HAP-1 (cell line): ENCODE data around the gene EIF2S3B.
"Not testable (repeated sequence)": the region's sequence is repeated elsewhere in the genome, so short reads cannot be mapped to it uniquely, and the experiment has no call there.

Source experiments
- DNase-seq, 2 experiments: peaks; one replicate each; pipeline ENCODE4 v3.0.0-alpha.2; 2016 to 2020; ENCODE audit warnings: low spot score in 2 of 2
- H3K27me3 ChIP-seq: fragments of 250-450 bp; sonication (Bioruptor Pico); 2 replicates; pipeline ENCODE4 v1.5.1; 2020; ENCODE audit warnings: low read depth, mild to moderate bottlenecking, moderate library complexity
- H3K36me3 ChIP-seq: fragments of 250-450 bp; sonication (Bioruptor Pico); replicated peaks from 2 replicates; pipeline ENCODE4 v1.5.1; 2020; ENCODE audit warnings: mild to moderate bottlenecking
- H3K4me1 ChIP-seq: fragments of 250-450 bp; sonication (Bioruptor Pico); 2 replicates; pipeline ENCODE4 v1.5.1; 2020; ENCODE audit warnings: mild to moderate bottlenecking
- H3K4me3 ChIP-seq: fragments of 250-450 bp; sonication (Bioruptor Pico); 2 replicates; pipeline ENCODE4 v1.5.1; 2020; ENCODE audit warnings: mild to moderate bottlenecking, moderate library complexity
- H3K9me3 ChIP-seq: fragments of 250-450 bp; sonication (Bioruptor Pico); 2 replicates; pipeline ENCODE4 v1.5.1; 2020; ENCODE audit warnings: mild to moderate bottlenecking, moderate library complexity
- in situ Hi-C: fragments of 300-500 bp; cut with MboI; formaldehyde crosslinking; loops from 3 replicates; pipeline ENCODE4 v1.14.3; 2020; ENCODE audit warnings: low sequenced_read_pairs, inconsistent platforms, mixed read lengths

EIF2S3B gene

DNA sequence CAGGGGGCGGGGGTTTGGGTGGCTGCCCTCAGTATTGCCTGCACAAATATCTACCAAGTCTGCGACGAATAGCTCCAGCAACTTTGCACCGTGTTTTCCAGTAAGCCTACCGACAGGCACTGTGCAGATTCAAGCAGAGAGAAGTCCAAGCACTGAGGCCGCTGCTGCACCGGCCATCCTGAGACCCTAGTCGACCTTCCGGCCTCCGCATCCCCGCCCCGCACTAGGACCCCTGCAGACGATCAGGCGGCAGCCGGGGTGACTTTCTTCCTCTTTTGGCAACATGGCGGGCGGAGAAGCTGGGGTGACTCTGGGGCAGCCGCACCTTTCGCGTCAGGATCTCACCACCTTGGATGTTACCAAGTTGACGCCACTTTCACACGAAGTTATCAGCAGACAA lies at the start of gene EIF2S3B:
EIF2S3B (plus strand) TSS at position 271 of the 400 bp plus-strand sequence; CDS start at position 284, 13 bp downstream.
- no peak within 1 kb of the TSS for H3K4me3 ChIP-seq
- no peaks in the 10 kb centered on the region for H3K36me3 ChIP-seq
- no peaks in the 10 kb centered on the region for H3K4me1 ChIP-seq
- H3K9me3 ChIP-seq, result no peaks in the 10 kb centered on the region
- peaks cover 7% of the 10 kb centered on the region for H3K27me3 ChIP-seq
- in situ Hi-C loops, result no loop called here
- no peak for DNase-seq

- H3K27me3 ChIP-seq, result no peaks in the 10 kb centered on the region
- H3K9me3 ChIP-seq, result no peaks in the 10 kb centered on the region
- no peak for DNase-seq
- H3K36me3 ChIP-seq, result no peaks in the 10 kb centered on the region
- H3K4me1 ChIP-seq, result no peaks in the 10 kb centered on the region
- in situ Hi-C loops, result no loop called here
- H3K4me3 ChIP-seq, result no peak overlapping the region
Measured at GRCh38 chr12:10456856-10457255, 48.8 kb upstream of the EIF2S3B start.

DNA sequence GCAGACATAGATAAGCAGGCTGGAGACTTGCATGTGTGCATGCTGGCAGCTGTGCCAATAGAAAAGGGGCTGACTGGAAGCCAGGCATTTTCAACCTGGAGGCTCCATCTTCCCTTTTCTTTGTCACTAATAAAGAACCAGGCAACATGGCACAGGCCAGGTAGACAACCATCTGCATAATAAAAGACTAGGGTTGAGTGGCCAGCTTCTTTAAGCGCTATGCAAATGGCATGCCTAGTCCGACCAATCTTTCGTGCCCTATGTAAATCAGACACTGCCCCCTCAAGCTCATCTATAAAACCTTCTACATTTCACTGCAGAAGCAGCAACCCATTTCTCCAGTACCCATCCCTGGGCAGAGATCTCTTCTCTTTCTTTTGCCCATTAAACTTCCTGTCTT lies 47.9 kb upstream of the EIF2S3B start:
- Histone ChIP-seq H3K4me1 (no peaks in the 10 kb centered on the region), H3K9me3 (no peaks in the 10 kb centered on the region), H3K36me3 (no peaks in the 10 kb centered on the region), H3K27me3 (no peaks in the 10 kb centered on the region), H3K4me3 (no peak overlapping the region)
- in situ Hi-C loops, result no loop called here
- no peak for DNase-seq

GRCh38 chr12:10466311-10466710 lies 39.4 kb upstream of the EIF2S3B start:
- H3K27me3 ChIP-seq, result no peaks in the 10 kb centered on the region
- no peak for DNase-seq
- H3K4me1 ChIP-seq, result no peaks in the 10 kb centered on the region
- no peak overlapping the region for H3K4me3 ChIP-seq
- in situ Hi-C loops, result no loop called here
- H3K36me3 ChIP-seq, result no peaks in the 10 kb centered on the region
- H3K9me3 ChIP-seq, result no peaks in the 10 kb centered on the region

GRCh38 chr12:10469701-10470100 lies 36.0 kb upstream of the EIF2S3B start:
- H3K27me3 ChIP-seq, result no peaks in the 10 kb centered on the region
- no peaks in the 10 kb centered on the region for H3K4me1 ChIP-seq
- H3K9me3 ChIP-seq, result no peaks in the 10 kb centered on the region
- no peak for DNase-seq
- H3K4me3 ChIP-seq, result no peak overlapping the region
- in situ Hi-C loops, result no loop called here
- no peaks in the 10 kb centered on the region for H3K36me3 ChIP-seq

- in situ Hi-C loops, H3K9me3 ChIP-seq, H3K4me3 ChIP-seq, DNase-seq, H3K27me3 ChIP-seq, H3K36me3 ChIP-seq, H3K4me1 ChIP-seq: not testable (repeated sequence)
Measured at GRCh38 chr12:10472808-10473207, 32.9 kb upstream of the EIF2S3B start.

DNA sequence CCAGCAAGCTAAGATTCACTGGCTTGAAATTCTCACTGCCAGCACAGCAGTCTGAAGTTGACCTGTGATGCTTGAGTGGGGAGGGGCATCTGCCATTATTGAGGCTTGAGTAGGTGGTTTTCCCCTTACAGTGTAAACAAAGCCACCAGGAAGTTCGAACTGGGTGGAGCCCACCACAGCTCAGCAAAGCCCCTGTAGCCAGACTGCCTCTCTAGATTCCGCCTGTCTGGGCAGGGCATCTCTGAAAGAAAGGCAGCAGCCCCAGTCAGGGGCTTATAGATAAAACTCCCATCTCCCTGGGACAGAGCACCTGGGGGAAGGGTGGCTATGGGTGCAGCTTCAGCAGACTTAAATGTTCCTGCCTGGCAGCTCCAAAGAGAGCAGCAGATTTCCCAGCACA lies 23.8 kb upstream of the EIF2S3B start:
- in situ Hi-C loops, DNase-seq, H3K9me3 ChIP-seq, H3K36me3 ChIP-seq, H3K4me1 ChIP-seq, H3K4me3 ChIP-seq, H3K27me3 ChIP-seq: not testable (repeated sequence)

DNA sequence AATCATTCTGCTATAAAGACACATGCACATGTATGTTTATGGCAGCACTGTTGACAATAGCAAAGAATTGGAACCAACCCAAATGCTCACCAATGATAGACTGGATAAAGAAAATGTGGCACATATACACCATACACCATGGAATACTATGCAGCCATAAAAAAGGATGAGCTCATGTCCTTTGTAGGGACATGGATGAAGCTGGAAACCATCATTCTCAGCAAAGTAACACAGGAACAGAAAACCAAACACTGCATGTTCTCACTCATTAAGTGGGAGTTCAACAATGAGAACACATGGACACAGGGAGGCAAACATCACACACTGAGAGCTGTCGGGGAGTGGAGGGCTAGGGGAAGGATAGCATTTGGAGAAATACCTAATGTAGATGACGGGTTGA lies 18.4 kb upstream of the EIF2S3B start:
- in situ Hi-C loops, H3K4me1 ChIP-seq, DNase-seq, H3K4me3 ChIP-seq, H3K9me3 ChIP-seq, H3K36me3 ChIP-seq, H3K27me3 ChIP-seq: not testable (repeated sequence)

DNA sequence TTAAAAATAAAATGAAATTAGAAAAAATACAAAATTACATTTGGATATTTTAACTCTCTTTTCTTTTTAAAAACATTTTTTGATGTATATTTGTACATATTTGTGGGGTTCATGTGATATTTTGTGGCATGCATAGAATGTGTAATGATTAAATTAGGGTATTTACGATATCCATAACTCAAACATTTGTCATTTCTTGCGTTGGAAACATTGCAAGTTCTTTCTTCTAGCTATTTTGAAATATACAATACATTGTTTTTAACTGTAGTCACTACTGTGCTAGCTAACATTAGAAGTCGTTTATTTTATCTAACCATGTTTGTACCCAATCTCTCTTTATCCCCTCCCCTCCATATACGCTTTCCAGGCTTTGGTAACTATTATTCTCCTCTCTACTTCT lies 13.9 kb upstream of the EIF2S3B start:
- no peak for DNase-seq
- H3K27me3 ChIP-seq, result peaks cover 2% of the 10 kb centered on the region
- H3K9me3 ChIP-seq, result no peaks in the 10 kb centered on the region
- in situ Hi-C loops, result no loop called here
- H3K4me1 ChIP-seq, result no peaks in the 10 kb centered on the region
- no peak overlapping the region for H3K4me3 ChIP-seq
- H3K36me3 ChIP-seq, result no peaks in the 10 kb centered on the region

GRCh38 chr12:10497602-10498001 lies 8.1 kb upstream of the EIF2S3B start:
- in situ Hi-C loops, result no loop called here
- Histone ChIP-seq H3K9me3 (no peaks in the 10 kb centered on the region), H3K4me3 (no peak overlapping the region), H3K27me3 (peaks cover 33% of the 10 kb centered on the region), H3K36me3 (no peaks in the 10 kb centered on the region), H3K4me1 (no peaks in the 10 kb centered on the region)
- DNase-seq, result no peak

GRCh38 chr12:10498042-10498441 lies 7.6 kb upstream of the EIF2S3B start:
- Histone ChIP-seq H3K36me3 (no peaks in the 10 kb centered on the region), H3K4me1 (no peaks in the 10 kb centered on the region), H3K9me3 (no peaks in the 10 kb centered on the region), H3K27me3 (peaks cover 33% of the 10 kb centered on the region), H3K4me3 (no peak overlapping the region)
- no peak for DNase-seq
- in situ Hi-C loops, result no loop called here

- H3K4me3 ChIP-seq, result no peak overlapping the region
- no peaks in the 10 kb centered on the region for H3K9me3 ChIP-seq
- DNase-seq, result no peak
- H3K36me3 ChIP-seq, result no peaks in the 10 kb centered on the region
- in situ Hi-C loops, result no loop called here
- H3K27me3 ChIP-seq, result peaks cover 31% of the 10 kb centered on the region
- H3K4me1 ChIP-seq, result no peaks in the 10 kb centered on the region
Measured at GRCh38 chr12:10501030-10501429, 4.7 kb upstream of the EIF2S3B start.

- no peaks in the 10 kb centered on the region for H3K4me1 ChIP-seq
- no peak overlapping the region for H3K4me3 ChIP-seq
- H3K9me3 ChIP-seq, result no peaks in the 10 kb centered on the region
- no peaks in the 10 kb centered on the region for H3K36me3 ChIP-seq
- H3K27me3 ChIP-seq, result peaks cover 21% of the 10 kb centered on the region
- in situ Hi-C loops, result no loop called here
- DNase-seq, result no peak
Measured at GRCh38 chr12:10503460-10503859, 2.2 kb upstream of the EIF2S3B start.

- in situ Hi-C loops, result no loop called here
- Histone ChIP-seq H3K36me3 (no peaks in the 10 kb centered on the region), H3K27me3 (peaks cover 5% of the 10 kb centered on the region; the same call in 1 of the 2 replicates), H3K4me3 (no peak overlapping the region), H3K4me1 (no peaks in the 10 kb centered on the region), H3K9me3 (no peaks in the 10 kb centered on the region)
- DNase-seq, result no peak
Measured at GRCh38 chr12:10511756-10512355, 6.2 kb downstream of the EIF2S3B start.

- no peak for DNase-seq
- H3K4me3 ChIP-seq, result no peak overlapping the region
- in situ Hi-C loops, result no loop called here
- no peaks in the 10 kb centered on the region for H3K36me3 ChIP-seq
- H3K4me1 ChIP-seq, result no peaks in the 10 kb centered on the region
- no peaks in the 10 kb centered on the region for H3K9me3 ChIP-seq
- H3K27me3 ChIP-seq, result peaks cover 5% of the 10 kb centered on the region; the same call in 1 of the 2 replicates
Measured at GRCh38 chr12:10512798-10513197, 7.1 kb downstream of the EIF2S3B start.
